Middle frontal gyrus (tissue), 1 donor: ENCODE results near the gene KCNT1.
"Not testable (repeated sequence)": the region's sequence is repeated elsewhere in the genome, so short reads cannot be mapped to it uniquely, and the experiment has no call there.

Experiments used
- DNase-seq: peaks from one replicate; pipeline ENCODE4 v3.0.0-alpha.2; 2015; ENCODE audit warnings: low spot score; ENCODE audit errors: extremely low spot score

Gene KCNT1

DNA sequence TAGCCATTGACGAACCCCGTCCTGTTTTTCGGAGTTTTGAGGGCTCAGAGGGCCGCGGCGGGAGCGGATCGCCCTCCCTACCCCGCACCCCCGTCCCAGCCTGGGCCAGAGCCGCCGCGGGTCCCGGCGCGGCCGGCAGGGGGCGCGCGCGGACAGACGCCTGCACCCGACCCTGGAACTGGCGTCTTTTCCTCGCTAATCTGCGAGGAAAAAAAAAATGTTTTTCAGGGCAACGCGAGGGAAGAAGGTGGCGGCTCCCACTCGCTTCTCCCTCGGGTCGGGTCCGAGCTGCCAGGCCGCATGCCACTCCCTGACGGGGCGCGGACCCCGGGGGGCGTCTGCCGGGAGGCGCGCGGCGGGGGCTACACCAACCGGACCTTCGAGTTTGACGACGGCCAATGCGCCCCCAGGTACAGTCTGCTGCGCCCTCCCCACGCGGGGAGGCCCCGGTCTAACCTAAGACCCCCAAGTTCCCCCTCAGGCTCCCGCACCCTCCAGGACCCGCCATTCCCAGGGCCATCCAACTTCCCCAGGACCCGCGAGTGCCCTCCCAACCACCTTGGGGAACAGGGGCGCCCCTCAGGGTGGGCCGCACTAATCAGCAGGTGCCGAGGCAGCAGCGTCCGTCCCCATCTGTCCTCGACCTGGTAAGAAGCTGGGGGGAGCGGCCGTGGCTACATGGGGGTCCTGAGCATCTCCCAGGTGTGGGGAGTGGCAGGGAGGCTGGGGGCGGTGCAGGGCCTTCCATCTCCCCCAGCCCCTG, at the start of gene KCNT1:
TSS of gene KCNT1 (plus strand) at position 227 of the 763 bp plus-strand sequence. CDS start at position 301, 74 bp downstream.
- DNase-seq, result no peak

DNA sequence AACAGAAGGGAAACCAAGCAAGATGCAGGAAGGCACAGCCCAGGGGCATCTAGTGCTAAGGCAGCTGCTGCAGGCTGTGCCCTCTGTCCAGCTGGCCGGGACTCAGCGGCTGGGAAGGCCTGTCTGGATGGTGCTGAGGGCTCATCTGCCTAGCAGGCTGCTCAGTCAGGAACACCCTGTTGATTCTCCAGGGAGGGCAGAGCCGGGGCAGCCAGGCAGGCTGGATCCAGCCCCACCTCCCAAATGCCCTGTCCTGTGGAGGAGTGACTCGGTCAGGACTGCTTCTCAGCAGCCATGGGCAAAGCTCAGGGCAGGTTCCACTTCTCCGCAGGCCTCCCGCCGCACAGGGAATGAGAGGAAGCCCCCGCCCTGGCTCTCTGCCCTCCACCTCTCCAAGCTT, 46.7 kb upstream of the KCNT1 start:
- DNase-seq, result no peak

DNA sequence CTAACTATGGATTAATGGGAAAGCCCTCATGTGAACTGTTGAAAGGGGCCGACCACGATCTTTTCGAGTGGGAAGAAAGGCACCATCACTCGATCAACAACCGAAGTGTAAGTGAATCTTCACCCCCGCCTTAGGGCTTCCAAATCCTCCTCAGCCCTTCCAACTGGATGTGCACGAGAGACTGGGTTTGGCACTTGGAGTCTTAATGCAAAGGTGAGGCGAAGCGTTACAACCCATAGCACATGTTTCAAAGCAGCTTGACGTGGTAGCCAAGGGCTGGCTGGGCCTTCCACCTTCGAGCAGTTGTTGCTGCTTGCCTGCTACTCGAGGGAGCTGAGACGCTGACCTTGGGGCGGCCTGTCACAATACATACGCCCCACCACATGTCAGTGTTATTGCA, 44.6 kb upstream of the KCNT1 start:
- DNase-seq, result no peak

DNA sequence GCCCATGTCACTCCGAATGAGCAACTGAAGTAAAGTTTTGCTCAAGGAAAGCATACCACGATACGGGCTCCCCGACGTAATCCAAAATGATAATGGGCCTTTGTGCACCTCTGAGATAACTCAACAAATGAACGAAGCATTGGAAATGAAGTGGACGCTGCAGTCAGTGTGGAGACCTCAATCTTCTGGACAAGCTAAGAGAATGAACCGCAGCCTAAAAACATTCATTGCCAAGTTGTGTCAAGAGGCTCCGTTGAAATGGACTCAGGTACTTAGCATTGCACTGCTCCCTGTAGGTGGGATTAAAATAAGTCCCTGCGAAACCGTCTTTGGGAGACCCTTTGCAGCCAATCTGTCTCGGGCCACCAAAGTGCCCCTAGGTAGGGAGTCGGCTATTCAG, 42.7 kb upstream of the KCNT1 start:
- DNase-seq, result no peak

DNA sequence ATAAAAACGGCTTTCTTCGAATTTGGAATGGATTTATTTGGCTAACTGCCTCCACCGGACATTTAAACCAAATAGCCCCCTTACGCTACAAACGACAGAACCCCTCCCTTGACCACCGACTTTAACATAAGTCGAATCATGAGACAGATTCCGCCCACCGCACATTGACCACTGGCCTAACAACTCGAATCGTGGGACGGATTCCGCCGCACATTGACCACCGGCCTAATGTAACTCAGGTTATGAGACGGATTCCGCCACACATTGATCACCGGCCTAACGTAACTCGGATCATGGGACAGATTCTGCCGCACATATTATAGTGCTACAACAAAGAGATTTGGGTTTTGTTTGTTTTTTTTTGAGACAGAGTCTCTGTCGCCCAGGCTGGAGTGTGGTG, 41.6 kb upstream of the KCNT1 start:
- DNase-seq, result no peak

DNA sequence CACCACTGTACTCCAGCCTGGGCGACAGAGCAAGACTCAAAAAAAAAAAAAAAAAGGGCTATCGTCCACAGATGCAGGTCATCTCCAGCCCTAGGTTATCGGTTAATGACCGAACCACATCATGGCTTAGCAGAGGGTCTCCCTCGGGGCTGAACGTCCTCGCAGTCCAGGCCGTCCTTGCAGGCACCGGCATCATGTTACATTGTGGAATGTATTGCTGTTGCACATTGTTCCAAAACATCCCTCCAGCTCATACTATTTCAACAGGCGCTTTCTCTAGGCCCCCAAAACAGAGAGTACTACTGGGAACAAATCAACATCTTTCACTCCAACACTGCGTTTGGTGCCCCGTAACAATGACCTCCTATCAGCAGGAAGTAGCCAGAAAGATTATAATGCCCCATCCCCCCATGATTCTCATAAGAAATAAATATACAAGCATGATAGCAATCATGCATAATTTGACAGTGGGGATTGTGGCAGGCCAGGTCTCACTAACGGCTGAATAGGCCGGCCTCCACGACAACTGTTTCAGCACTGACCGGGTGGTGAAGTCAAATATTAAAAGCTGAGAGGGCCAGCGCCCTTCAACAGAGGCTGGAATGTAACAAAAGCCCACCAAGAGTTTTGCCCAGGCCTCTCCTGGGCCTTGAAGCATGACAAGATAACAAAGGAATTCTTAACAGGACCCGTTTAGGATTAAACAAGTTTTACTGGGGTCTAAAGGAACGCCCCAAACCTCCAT, 40.0 kb upstream of the KCNT1 start:
- no peak for DNase-seq

DNA sequence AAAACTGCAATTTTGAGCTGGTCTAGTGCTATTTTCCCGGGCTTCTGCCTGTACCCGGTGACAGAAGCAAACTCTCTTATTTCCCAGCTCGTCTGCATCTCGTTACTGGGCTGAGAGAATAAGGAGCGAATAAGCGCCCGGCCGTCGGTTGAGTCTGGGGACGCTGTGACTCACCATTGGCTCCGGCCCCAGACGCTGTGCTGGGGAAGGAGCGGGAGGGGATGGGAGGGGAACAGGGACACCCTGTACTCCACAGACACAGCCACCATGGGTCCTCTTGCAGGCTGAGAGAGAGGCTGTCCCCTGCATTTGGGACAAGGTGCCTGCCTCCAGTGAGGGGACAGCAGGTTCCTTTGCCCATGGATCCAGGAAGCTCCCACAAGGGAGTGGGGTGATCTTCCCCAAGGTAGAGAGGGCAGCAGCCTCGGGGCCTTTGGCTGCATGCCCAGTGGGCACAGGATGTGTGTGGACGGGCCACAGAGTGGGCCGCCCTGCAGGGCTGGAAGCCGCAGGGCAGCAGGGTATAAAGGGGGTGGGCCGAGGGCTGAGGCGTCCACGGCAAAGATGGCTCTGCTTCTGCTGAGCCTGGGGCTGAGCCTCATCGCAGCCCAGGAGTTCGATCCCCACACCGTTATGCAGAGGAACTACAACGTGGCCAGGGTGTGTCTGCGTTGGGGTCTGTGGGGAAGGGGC, 39.1 kb upstream of the KCNT1 start, which contains the start of gene LCN9:
TSS of gene LCN9 (plus strand) at position 552 of the 693 bp plus-strand sequence. CDS start at position 565, 13 bp downstream.
- no peak for DNase-seq

DNA sequence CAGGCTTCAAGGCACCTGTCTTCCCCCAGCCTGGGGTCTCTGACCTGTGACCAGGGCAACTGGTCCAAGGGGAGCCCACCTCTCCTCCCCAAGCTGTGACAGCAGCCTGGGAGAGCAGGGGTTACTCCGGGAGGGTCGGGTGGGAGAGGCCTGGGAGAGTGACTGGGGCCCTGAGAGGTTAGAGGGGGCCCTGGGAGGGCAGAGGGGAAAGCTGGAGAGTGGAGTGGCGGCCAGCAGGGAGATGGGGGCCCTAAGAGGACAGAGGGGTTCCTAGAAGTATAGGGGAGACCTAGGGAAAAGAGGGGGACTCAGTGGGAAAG, 38.6 kb upstream of the KCNT1 start:
- no peak for DNase-seq

DNA sequence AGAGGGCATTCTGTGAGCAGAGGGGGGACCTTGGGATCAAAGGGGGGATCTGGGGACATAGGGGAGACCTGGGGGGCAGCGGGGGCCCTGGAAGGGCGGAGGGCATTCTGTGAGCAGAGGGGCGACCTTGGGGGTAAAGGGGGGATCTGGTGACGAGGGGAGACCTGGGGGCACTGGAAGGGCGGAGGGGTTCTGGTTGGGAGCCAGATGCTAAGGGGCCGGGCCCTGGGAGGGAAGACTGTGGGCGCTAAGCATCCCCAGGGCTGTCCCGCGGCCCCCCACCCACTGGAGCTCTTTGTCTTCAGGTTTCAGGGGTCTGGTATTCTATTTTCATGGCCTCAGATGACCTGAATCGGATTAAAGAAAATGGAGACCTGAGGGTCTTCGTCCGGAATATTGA, 38.1 kb upstream of the KCNT1 start:
- no peak for DNase-seq

DNA sequence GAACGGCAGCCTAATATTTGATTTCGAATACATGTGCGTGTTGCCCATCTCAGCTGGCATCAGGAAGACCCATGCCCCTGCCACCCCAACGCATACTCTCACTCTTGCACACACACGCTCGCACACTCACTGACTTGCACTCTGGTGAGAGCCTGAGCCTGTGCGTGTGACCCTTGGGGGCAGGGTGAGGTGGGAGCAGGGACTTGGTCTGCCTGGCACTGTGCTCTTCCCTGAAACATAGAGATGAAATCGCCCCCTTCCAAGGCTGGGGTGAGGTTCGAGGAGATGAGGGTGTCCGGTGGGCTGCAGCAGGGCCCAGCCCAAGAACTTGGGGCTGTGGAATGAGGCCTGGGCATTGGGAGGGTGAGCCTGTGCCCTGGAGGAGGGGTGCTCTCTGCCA, 37.7 kb upstream of the KCNT1 start:
- no peak for DNase-seq

DNA sequence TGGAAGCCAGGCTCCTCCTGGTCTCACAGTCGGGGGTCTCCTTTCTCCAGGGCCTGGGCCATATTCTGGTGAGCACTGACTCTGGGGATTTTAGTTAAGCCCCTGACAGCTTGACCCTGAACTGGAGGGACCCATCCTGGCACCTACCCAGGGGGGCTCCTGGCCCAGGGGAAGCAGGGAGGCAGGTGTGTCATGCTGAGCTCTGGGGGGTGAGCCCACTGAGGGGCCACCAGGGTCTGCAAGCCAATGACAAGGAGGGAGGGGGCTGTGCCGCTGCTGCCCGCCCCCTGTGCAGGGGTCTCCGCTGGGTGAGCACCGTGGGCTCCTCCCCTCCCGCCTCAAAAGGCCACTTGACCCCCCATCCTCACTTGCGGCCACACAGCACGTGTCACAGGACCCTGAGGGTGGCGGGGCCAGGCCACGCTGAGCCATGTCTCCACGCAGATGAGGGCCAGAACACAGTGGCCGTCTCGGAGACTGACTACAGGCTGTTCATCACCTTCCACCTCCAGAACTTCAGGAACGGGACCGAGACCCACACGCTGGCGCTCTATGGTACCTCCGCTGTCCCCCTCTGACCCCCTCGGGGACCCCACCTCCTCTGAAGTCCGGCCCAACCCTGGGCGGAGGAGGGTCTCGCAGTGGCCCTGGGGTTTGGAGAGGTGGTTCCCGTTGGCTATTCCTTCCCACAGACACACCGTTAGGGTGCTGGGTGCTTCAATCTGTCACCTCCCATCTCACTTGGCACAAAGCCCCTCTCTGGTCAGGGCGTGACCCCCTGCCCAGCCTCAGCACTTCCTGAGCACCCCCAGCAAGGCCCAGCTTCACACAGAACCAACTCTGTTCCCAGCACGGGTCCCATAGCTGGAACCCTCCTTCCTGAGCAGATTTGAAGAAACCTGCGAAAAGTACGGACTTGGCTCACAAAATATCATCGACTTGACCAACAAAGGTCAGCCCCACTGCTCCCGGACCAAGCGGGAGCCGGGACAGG, 36.9 kb upstream of the KCNT1 start:
- DNase-seq, result no peak

DNA sequence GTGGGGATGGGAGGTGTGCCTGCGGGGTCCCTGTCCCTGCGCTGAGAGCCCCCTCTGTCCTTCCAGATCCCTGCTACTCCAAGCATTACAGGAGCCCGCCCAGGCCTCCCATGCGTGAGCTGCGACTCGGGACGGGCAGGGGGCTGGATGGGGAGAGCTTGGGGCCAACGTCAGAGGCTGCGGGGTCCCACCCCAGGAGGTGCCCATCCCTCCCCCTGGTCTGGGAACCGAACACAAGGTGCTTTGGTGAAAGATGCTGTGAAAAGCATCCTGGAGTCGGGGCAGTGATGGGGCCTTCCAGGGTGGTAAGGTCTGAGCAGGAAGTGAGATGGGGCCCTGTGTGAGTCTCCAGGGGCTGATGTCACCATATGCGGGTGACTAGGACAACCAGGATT, 36.2 kb upstream of the KCNT1 start:
- no peak for DNase-seq

DNA sequence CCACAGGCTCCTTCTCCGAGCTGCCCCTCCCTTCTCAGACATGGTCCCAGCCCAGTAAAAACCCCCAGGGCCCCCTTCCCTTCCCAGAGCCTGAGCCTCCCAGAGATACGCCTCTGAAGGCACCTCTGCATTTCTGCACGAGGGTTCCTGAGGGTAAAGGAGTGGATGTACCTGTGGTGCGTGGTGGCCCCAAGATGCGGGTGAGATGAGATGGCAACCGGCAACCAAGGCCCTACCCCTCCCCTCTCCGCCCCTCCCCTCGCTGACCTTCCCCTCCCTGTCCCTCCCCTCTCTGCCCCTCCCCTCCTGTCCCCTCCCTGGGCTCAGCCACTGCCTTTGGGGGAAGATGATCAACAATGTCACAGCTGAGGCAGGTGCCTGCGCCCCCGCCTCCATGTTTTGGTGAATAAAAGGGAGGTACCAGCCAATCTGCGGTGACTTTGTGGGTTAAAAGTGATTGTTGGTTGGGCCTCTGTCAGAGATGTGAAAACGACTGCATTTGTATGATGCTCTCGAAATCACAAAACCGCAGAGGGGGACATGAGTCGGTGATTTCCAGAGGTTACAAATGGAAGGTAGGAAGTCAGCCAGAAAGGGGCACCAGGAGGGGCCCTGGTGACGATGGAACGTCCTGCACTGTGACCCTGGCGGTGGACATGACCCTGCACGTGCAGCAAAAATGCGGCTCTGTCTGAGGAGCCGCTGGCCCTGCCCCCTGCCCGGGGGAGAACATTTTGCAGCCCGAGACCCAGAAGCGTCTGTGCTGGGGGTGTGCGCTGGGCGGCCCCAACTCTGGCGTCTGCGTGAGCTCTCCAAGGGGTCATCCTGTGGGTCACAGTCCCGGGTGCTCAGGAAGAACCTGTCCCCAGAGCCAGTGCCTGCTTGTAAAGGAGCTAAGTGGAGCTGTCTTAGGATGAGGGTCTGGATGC, 35.2 kb upstream of the KCNT1 start:
- DNase-seq, result no peak

DNA sequence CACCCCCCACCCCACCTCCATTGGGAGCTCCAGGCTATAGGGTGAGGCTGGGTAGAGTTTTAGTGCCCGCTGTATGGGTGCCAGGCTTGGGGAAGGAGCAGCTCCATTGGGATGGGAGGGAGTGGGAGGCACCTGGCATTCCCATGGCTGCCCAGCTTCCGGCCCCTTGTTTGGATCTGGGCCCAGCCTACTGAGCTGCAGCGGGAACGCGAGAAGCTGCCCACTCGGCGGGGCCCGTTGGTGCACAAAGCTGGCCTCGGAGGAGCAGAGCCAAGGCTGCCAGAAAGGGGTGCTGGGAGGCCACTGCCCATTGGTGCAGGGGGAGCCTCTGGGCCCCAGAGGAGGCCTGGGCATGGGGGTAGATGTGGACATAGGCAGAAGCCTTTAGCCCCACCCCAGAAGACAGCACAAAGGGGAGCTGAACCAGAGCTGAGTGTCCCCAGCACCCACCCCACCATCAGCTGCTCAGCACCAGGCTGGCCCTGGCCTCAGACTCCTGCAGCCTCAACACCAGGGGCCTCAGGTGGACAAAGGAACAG, 34.5 kb upstream of the KCNT1 start:
- no peak for DNase-seq

DNA sequence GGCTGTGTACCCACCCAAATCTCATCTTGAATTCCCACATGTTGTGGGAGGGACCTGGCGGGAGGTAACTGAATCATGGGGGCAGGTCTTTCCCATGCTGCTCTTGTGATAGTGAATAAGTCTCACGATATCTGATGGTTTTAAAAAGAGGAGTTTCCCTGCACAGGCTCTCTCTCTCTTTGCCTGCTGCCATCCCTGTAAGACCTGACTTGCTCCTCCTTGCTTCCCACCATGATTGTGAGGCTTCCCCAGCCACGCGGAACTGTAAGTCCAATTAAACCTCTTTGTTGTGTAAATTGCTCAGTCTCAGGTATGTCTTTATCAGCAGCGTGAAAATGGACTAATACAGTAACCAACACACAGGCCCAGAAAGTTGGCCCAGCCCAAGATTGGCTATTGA, 33.0 kb upstream of the KCNT1 start:
- not testable (repeated sequence) for DNase-seq

DNA sequence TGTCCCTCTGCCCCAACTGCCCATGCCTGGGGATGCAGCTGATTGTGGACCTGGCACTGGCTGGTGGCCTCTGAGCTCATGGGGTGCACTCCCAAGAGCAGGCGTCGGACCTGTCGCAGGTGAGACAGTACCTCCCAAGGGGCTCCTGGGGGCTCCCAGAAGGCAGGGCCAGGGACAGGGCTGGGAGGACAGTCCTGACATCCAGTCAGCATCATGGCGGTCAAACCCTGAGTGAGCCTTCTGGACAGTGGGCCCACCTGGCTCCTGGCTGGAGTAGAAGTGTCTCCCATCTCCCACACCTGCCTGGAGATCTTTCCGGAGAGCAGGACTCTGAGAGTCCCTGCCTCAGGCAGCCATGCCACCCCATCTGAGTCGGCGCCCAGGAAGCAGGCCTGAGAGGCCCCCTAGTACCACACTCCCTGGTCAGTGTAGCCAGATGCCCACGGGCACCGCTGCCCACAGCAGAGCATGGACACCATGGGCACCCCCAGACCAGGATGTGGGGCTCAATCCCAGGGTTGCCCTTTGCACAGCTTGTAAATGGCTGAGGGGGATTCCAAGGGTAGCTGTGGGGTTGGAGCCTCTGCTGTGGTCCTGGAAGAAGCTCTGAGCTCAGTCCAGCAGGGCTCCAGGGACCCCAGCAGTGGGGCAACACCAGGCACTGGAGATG, 32.2 kb upstream of the KCNT1 start:
- DNase-seq, result no peak

DNA sequence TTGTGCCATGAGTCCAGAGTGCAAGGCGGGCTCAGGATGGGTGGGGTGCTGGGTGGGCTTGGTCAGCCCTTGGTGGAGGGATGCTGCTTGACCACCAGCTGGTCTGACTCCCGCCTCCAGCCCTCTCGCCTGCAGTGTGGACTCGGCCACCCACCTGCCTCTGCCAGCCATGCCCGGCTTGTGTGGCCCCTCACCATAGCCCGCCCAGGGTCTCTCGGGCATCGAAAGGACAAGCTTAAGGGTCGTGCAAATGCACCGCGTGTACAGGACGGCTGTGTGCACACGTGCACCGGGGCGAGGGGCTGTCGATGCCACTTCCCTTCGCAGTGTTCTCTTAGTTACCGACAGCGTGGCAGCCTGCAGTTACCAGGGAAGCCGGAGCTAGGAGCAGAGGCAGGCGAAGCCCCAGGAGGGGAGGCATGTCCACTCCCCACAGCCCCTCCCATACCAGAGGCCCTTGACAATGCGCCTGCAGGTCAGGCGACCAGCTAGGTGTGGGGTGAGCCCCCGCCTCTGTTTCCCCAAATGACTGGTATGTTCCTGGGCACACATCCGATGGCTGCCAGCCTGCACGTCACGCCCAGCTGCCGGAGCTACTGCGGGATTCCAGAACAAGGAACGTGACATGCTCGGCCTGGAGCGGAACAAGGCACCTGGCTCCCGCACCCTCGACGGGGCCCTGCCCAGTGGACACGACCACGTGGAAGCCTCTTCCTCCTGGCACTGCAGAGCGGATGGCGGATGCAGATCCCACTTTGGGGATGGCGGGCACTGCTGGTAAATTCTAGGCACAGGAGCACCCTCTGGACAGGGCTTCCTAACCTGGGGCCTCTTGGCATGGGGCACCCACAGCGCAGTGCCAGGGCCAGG, 31.0 kb upstream of the KCNT1 start:
- no peak for DNase-seq

DNA sequence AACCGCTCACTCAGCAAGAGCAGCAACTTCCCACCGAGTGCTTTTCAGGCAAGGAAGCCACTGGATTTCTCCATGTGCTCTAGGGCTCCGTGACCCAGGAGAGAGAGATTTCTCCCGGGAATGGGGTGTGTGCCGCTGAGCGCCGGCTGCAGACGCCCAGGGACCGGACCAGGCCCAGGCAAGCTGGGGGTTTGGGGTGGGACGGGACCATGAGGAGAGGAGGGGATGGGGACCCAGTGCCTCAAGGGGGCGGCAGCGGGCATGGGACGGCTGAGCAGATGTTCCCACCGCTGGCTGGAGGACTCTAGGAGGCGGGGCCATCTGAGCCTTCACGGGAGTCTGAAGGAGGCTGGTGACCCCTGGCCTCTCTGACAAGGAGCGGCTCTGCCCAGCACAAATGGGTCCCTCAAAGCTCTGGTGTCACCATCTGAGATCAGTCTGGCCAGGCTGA, 30.4 kb upstream of the KCNT1 start:
- DNase-seq, result no peak
